Left ventricle myocardium superior (tissue), 1 donor: Measurements from ENCODE around the gene PRDM2. TPM values are rescaled to one million over a fixed set of nuclear protein-coding genes. Genes with fewer than 3 reads are reported as not detected.

Source experiments
- ATAC-seq: fragments of 200-7000 bp; cut with Tn5 transposase; one replicate; pipeline ENCODE4 v1.9.1; 2020; ENCODE audit warnings: mild to moderate bottlenecking, moderate library complexity
- DNase-seq: peaks from one replicate; pipeline ENCODE4 v3.0.0-alpha.2; 2020
- intact Hi-C: fragments of 100-400 bp; cut with micrococcal nuclease; formaldehyde crosslinking; loops from one replicate; pipeline ENCODE4 v1.11.0; 2022
- total RNA-seq: library from RNA; stranded (reverse); fragmentation: NEBNext Ultra II Directional; extraction: Animal tissue kit (Norgen Biotek cat#: 25700); gene quantifications from one replicate; pipeline ENCODE4 v1.2.1, GENCODE V29; 2021
- donor health status: DM: no; HTN: yes; CAD: no; lungs with severe emphysema.

Gene PRDM2
- total RNA-seq, 1 donor from 2014 or later, result 38.5 TPM

GRCh38 chr1:13781907-13782633 lies 82.1 kb downstream of the PRDM2 start:
- intact Hi-C loops, result no loop called here
- DNase-seq (no peak), ATAC-seq (peak; percentile 66)

GRCh38 chr1:13782634-13783360 lies 82.8 kb downstream of the PRDM2 start:
- intact Hi-C loops, result no loop called here
- no peak for ATAC-seq
- no peak for DNase-seq

- intact Hi-C loops, result no loop called here
- ATAC-seq (no peak), DNase-seq (no peak)
These were observed 83.6 kb downstream of the PRDM2 start for GRCh38 chr1:13783551-13783950.

GRCh38 chr1:13784971-13785370 lies 85.0 kb downstream of the PRDM2 start:
- DNase-seq (no peak), ATAC-seq (no peak)
- intact Hi-C loops, result no loop called here

GRCh38 chr1:13786541-13786940 lies 86.6 kb downstream of the PRDM2 start:
- no peak for ATAC-seq

GRCh38 chr1:13788795-13789194 lies 88.8 kb downstream of the PRDM2 start:
- intact Hi-C loops, result no loop called here

More at GRCh38 chr1:13786541-13786940, 86.6 kb downstream of the PRDM2 start:
- intact Hi-C loops, result no loop called here
- DNase-seq, result no peak

GRCh38 chr1:13790290-13791030 lies 90.5 kb downstream of the PRDM2 start:
- DNase-seq (no peak), ATAC-seq (no peak)
- intact Hi-C loops, result no loop called here

More at GRCh38 chr1:13788795-13789194, 88.8 kb downstream of the PRDM2 start:
- ATAC-seq (no peak), DNase-seq (no peak)

- DNase-seq, result no peak
- intact Hi-C loops, result no loop called here
- peak; percentile 67 for ATAC-seq
These were observed 92.4 kb downstream of the PRDM2 start for GRCh38 chr1:13792419-13792818.

- intact Hi-C loops, result no loop called here
- DNase-seq, result no peak
These were observed 93.2 kb downstream of the PRDM2 start for GRCh38 chr1:13793088-13793730.

GRCh38 chr1:13794231-13795187 lies 94.5 kb downstream of the PRDM2 start:
- intact Hi-C loops, result no loop called here
- DNase-seq (no peak), ATAC-seq (no peak)

More at GRCh38 chr1:13793088-13793730, 93.2 kb downstream of the PRDM2 start:
- no peak for ATAC-seq

- intact Hi-C loops, result no loop called here
- ATAC-seq, result no peak
- no peak for DNase-seq
These were observed 97.4 kb downstream of the PRDM2 start for GRCh38 chr1:13797397-13797796.

- no peak for ATAC-seq
- intact Hi-C loops, result no loop called here
These were observed 98.1 kb downstream of the PRDM2 start for GRCh38 chr1:13798120-13798519.

GRCh38 chr1:13799502-13800283 lies 99.7 kb downstream of the PRDM2 start:
- DNase-seq (no peak), ATAC-seq (no peak)
- intact Hi-C loops, result no loop called here

More at GRCh38 chr1:13798120-13798519, 98.1 kb downstream of the PRDM2 start:
- no peak for DNase-seq

- no peak for ATAC-seq
- intact Hi-C loops, result no loop called here
- no peak for DNase-seq
These were observed 101.2 kb downstream of the PRDM2 start for GRCh38 chr1:13801232-13801631.

GRCh38 chr1:13801655-13802486 lies 101.9 kb downstream of the PRDM2 start:
- intact Hi-C loops, result no loop called here
- DNase-seq, result no peak
- no peak for ATAC-seq

- ATAC-seq (no peak), DNase-seq (no peak)
- intact Hi-C loops, result no loop called here
These were observed 103.0 kb downstream of the PRDM2 start for GRCh38 chr1:13802782-13803545.
